IPS-NIHi11 (cell line): ENCODE measurements around the gene ASIC4.

Experiments
- DNase-seq: peaks from one replicate; pipeline ENCODE4 v3.0.0; 2012; ENCODE audit warnings: mixed read lengths, low spot score

ASIC4 gene

GRCh38 chr2:219514196-219514761 is at the start of gene ASIC4:
Gene ASIC4, plus strand, starts transcription at chr2:219514482. Its CDS starts 243 bp downstream, at chr2:219514725.
- no peak for DNase-seq

- DNase-seq: no peak
Observed at GRCh38 chr2:219465659-219466561, 48.4 kb upstream of the ASIC4 start.

GRCh38 chr2:219466816-219467735 is 47.2 kb upstream of the ASIC4 start:
- no peak for DNase-seq

- no peak for DNase-seq
Observed at GRCh38 chr2:219467736-219468075, 46.6 kb upstream of the ASIC4 start.

- no peak for DNase-seq
Observed at GRCh38 chr2:219468410-219469185, 45.7 kb upstream of the ASIC4 start.

- no peak for DNase-seq
Observed at GRCh38 chr2:219469186-219469724, 45.0 kb upstream of the ASIC4 start.

GRCh38 chr2:219470429-219470828 is 43.9 kb upstream of the ASIC4 start:
- no peak for DNase-seq

- DNase-seq: no peak
Observed at GRCh38 chr2:219471476-219472371, 42.6 kb upstream of the ASIC4 start.

- no peak for DNase-seq
Observed at GRCh38 chr2:219472629-219473187, 41.6 kb upstream of the ASIC4 start.

- DNase-seq: no peak
Observed at GRCh38 chr2:219473511-219473910, 40.8 kb upstream of the ASIC4 start.

GRCh38 chr2:219474285-219475060 is 39.8 kb upstream of the ASIC4 start:
- no peak for DNase-seq

- DNase-seq: no peak
Observed at GRCh38 chr2:219475278-219475677, 39.0 kb upstream of the ASIC4 start.

GRCh38 chr2:219475697-219476651 is 38.3 kb upstream of the ASIC4 start:
- DNase-seq: peak; percentile 87

- peak; percentile 83 for DNase-seq
Observed at GRCh38 chr2:219476652-219477151, 37.6 kb upstream of the ASIC4 start.

GRCh38 chr2:219477179-219477578 is 37.1 kb upstream of the ASIC4 start:
- no peak for DNase-seq

- no peak for DNase-seq
Observed at GRCh38 chr2:219477815-219478214, 36.5 kb upstream of the ASIC4 start.

GRCh38 chr2:219478916-219479315 is 35.4 kb upstream of the ASIC4 start:
- DNase-seq: no peak

GRCh38 chr2:219480004-219480403 is 34.3 kb upstream of the ASIC4 start:
- no peak for DNase-seq
